GM18511 (cell line): ENCODE results near the gene ASPSCR1.

ENCODE experiments used
- ATAC-seq: cut with Tn5 transposase; IDR thresholded peaks from one replicate; pipeline ENCODE4 v1.9.1; 2021; ENCODE audit warnings: mild to moderate bottlenecking, moderate library complexity; ENCODE audit not compliant: unreplicated experiment

The ASPSCR1 gene

DNA sequence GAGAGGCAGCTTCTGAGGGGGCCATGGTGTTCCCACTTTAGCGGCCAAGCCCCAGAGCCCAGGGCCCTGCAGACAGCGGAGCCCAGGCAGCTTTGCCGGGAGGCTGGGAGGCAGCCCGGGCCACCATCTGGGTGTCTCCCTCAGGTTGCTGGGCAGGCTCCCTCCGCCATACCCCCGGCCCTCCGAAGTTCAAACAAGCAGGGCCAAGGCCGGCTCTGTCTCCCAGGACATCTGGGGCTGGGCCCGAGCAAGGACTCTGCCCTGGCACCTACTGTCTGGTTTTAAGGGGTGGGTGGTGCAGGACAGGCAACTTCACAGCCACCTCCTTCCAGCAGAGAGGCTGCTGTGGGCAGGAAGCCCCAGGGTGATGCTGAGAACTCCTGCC, 85.5 kb downstream of the ASPSCR1 start:
- ATAC-seq = no peak

DNA sequence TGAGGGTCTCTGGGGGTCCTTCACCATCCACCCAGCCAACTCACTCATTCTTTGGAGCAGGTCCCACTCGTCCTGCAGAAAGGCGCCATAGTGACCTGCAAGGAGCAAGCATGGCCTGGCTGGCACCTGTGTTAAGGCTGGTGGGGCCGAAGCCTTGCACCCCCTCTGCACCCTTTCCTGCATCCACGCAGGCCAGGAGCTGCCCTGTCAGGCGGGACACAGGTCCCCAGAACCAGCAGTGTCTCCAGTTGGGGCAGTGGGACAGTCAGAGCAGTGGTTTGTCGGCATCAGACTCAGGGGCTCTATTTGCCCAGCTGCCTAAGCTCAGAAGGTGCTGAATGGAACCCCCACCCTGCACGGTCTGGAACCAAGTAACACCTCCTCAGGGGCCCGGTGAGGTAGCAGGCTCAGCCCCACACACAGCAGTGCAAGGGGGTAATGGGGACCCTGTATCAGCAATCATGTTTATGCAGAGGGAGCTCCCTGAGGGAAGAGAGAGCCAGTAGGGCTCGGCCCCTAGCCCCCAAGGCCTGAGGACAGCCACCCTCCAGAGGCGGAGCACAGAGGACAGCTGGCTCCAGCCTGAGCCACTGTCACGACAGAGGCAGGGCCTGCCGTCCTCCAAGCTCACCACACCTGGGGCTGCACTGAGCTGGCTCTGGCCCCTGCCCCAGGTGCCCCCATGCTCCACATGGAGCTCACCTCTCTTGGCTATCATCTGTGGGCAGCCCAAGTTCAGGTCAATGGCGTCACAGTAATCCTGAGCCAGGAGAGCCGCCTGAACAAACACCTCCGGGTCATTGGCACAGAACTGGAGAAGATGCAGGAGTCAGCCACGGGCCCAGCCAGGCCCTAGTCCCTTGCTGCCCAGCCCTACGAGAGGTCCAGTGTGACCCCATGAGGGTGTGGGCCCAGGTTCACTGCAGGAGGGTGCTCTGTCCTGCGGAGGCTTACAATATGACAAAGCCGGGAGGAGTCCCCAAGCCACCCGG, 86.3 kb downstream of the ASPSCR1 start:
- ATAC-seq = no peak

- no peak for ATAC-seq
Observed at GRCh38 chr17:82064433-82065192, 87.2 kb downstream of the ASPSCR1 start.

DNA sequence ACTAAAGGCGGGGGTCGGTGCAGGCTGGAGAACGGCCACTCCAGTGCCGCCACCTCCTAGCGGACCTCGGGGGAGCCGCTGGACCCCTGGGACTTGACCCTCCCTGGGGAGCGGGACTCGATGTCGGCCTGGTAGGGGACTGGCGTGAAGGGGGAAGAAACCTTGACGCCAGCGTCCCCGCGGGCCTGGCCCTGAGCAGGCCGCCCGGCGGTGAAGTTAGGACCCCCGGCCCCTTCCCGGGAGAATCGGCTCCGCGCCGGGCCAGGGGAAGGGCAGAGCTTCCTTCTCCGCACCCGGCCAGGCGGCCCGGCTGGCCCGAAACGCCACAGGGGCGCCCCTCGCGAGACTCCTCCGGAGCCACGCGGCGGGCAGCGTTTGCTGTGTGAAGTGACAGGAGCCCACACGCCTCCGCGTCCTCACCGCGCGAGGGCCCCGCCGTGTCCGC, 87.8 kb downstream of the ASPSCR1 start:
- ATAC-seq = peak; percentile 13

GRCh38 chr17:82065638-82066303, 88.3 kb downstream of the ASPSCR1 start, which contains the start of gene DUS1L:
Gene DUS1L (minus strand): TSS chr17:82065804. CDS start chr17:82065059, 745 bp downstream.
- peak; percentile 55 for ATAC-seq
